CD4-positive, alpha-beta memory T cell (primary cell): Measurements from ENCODE around the gene ZNF641. TPM values are rescaled to one million over a fixed set of nuclear protein-coding genes. Genes with fewer than 3 reads are reported as not detected.

Source experiments
- CTCF ChIA-PET: fragments of 350-600 bp; sonication (Branson Sonifier 250); formaldehyde crosslinking; loops from one replicate; lab custom pipeline; 2021; ENCODE audit warnings: inconsistent platforms; ENCODE audit not compliant: partially characterized antibody; lab: Charles Lee
- POLR2A ChIA-PET: fragments of 350-600 bp; sonication (Branson Sonifier 250); formaldehyde crosslinking; loops from one replicate; lab custom pipeline; 2021; ENCODE audit not compliant: partially characterized antibody; lab: Charles Lee
- DNase-seq, 5 donors: peaks; one replicate each; pipeline versions ENCODE4 v3.0.0 to v3.0.0-alpha.2; 2020 to 2022; ENCODE audit warnings: mixed read lengths in 1 of 5
- H3K27ac ChIP-seq: one replicate; pipeline ENCODE4 v1.7.0; 2013; ENCODE audit warnings: low read depth, low read length
- H3K27me3 ChIP-seq: 2 replicates; pipeline ENCODE4 v1.7.0; 2013; ENCODE audit warnings: mild to moderate bottlenecking, low read length, moderate library complexity; ENCODE audit not compliant: insufficient read depth
- H3K36me3 ChIP-seq: 2 replicates; pipeline ENCODE4 v1.7.0; 2013; ENCODE audit warnings: mild to moderate bottlenecking, low read length, moderate library complexity; ENCODE audit not compliant: insufficient read depth
- H3K4me1 ChIP-seq: 2 replicates; pipeline ENCODE4 v1.7.0; 2013; ENCODE audit warnings: mild to moderate bottlenecking, low read length, moderate library complexity; ENCODE audit not compliant: insufficient read depth
- H3K4me3 ChIP-seq, 2 donors: one replicate each; pipeline ENCODE4 v1.7.0; 2013; ENCODE audit warnings: low read length in 2 of 2, mild to moderate bottlenecking in 1 of 2
- H3K9me3 ChIP-seq, 2 donors: one replicate each; pipeline ENCODE4 v1.7.0; 2013; ENCODE audit warnings: low read length in 2 of 2, control low read depth in 1 of 2; ENCODE audit not compliant: control insufficient read depth in 1 of 2
- H3K27ac Mint-ChIP-seq, 7 donors: one replicate each; pipeline ENCODE4 v1.8.0; 2020 to 2021; ENCODE audit warnings: mixed read lengths in 7 of 7, mild to moderate bottlenecking in 6 of 7, inconsistent platforms in 3 of 7, moderate library complexity in 3 of 7
- H3K27me3 Mint-ChIP-seq, 2 donors: one replicate each; pipeline ENCODE4 v1.8.0; 2020 to 2021; ENCODE audit warnings: mixed read lengths in 2 of 2
- H3K36me3 Mint-ChIP-seq, 2 donors: one replicate each; pipeline ENCODE4 v1.8.0; 2020 to 2021; ENCODE audit warnings: mixed read lengths in 2 of 2, inconsistent platforms in 1 of 2, mild to moderate bottlenecking in 1 of 2
- H3K4me1 Mint-ChIP-seq, 4 donors: one replicate each; pipeline ENCODE4 v1.8.0; 2020 to 2021; ENCODE audit warnings: mixed read lengths in 4 of 4, mild to moderate bottlenecking in 1 of 4
- H3K4me3 Mint-ChIP-seq, 8 donors: one replicate each; pipeline ENCODE4 v1.8.0; 2020 to 2021; ENCODE audit warnings: mixed read lengths in 8 of 8, mild to moderate bottlenecking in 7 of 8, moderate library complexity in 6 of 8, inconsistent platforms in 3 of 8
- H3K9me3 Mint-ChIP-seq, 8 donors: one replicate each; pipeline ENCODE4 v1.8.0; 2020 to 2021; ENCODE audit warnings: mixed read lengths in 8 of 8, mild to moderate bottlenecking in 5 of 8, inconsistent platforms in 3 of 8, moderate library complexity in 1 of 8
- intact Hi-C: fragments of 100-400 bp; cut with micrococcal nuclease; formaldehyde crosslinking; loops from one replicate; pipeline ENCODE4 v1.15.1; 2023
- polyA plus RNA-seq, 2 donors: library from polyadenylated mRNA; unstranded; fragments of 300-500 nt; fragmentation: Illumina TruSeq; gene quantifications; one replicate each; pipeline ENCODE4 v1.2.3, GENCODE V29; 2021
- total RNA-seq, 2 experiments: library from RNA; stranded (reverse); gene quantifications; one replicate each; pipeline ENCODE4 v1.2.3, GENCODE V29; 2021

ZNF641 gene
- total and polyA plus RNA-seq, 4 experiments from 2014 or later = 4.9 to 41.2 (median 27.4) TPM

GRCh38 chr12:48307269-48307668, 43.5 kb downstream of the ZNF641 start:
- DNase-seq = no peak
- Mint-ChIP-seq H3K27me3 (no peaks in the 10 kb centered on the region), H3K4me3 (no peak overlapping the region), H3K27ac (no peak overlapping the region), H3K36me3 (no peaks in the 10 kb centered on the region), H3K9me3 (peaks cover 0 to 2% (median 0%) of the 10 kb centered on the region in 8 donors), H3K4me1 (peaks cover 0 to 4% (median under 1%) of the 10 kb centered on the region in 4 donors)
- Histone ChIP-seq H3K9me3 (no peaks in the 10 kb centered on the region), H3K27me3 (no peaks in the 10 kb centered on the region), H3K4me1 (no peaks in the 10 kb centered on the region), H3K36me3 (no peaks in the 10 kb centered on the region), H3K4me3 (no peak overlapping the region), H3K27ac (no peak overlapping the region)
- intact Hi-C loops = no loop called here
- ChIA-PET CTCF (no interaction called here), POLR2A (no interaction called here)

GRCh38 chr12:48305190-48305589, 45.5 kb downstream of the ZNF641 start:
- Mint-ChIP-seq H3K36me3 (no peaks in the 10 kb centered on the region), H3K27ac (no peak overlapping the region), H3K4me1 (no peaks in the 10 kb centered on the region), H3K4me3 (no peak overlapping the region), H3K27me3 (no peaks in the 10 kb centered on the region), H3K9me3 (peaks cover 0 to 2% (median 0%) of the 10 kb centered on the region in 8 donors)
- Histone ChIP-seq H3K4me1 (no peaks in the 10 kb centered on the region), H3K9me3 (no peaks in the 10 kb centered on the region), H3K4me3 (no peak overlapping the region), H3K27ac (no peak overlapping the region), H3K36me3 (no peaks in the 10 kb centered on the region), H3K27me3 (no peaks in the 10 kb centered on the region)
- intact Hi-C loops = no loop called here
- POLR2A ChIA-PET = no interaction called here
- CTCF ChIA-PET = no interaction called here
- no peak for DNase-seq

- H3K9me3 ChIP-seq = no peaks in the 10 kb centered on the region
- H3K27ac Mint-ChIP-seq = no peak overlapping the region
- no peaks in the 10 kb centered on the region for H3K27me3 ChIP-seq
- peaks cover 0 to 2% (median 0%) of the 10 kb centered on the region in 8 donors for H3K9me3 Mint-ChIP-seq
- H3K27ac ChIP-seq = no peak overlapping the region
- no peaks in the 10 kb centered on the region for H3K36me3 Mint-ChIP-seq
- H3K4me1 Mint-ChIP-seq = no peaks in the 10 kb centered on the region
- no peak overlapping the region for H3K4me3 Mint-ChIP-seq
- DNase-seq = no peak
- POLR2A ChIA-PET = no interaction called here
- intact Hi-C loops = no loop called here
- H3K4me3 ChIP-seq = no peak overlapping the region
- no peaks in the 10 kb centered on the region for H3K4me1 ChIP-seq
- no peaks in the 10 kb centered on the region for H3K36me3 ChIP-seq
- CTCF ChIA-PET = no interaction called here
- no peaks in the 10 kb centered on the region for H3K27me3 Mint-ChIP-seq
Observed at GRCh38 chr12:48302161-48302911, 48.4 kb downstream of the ZNF641 start.

- no peaks in the 10 kb centered on the region for H3K27me3 ChIP-seq
- ChIA-PET CTCF (no interaction called here), POLR2A (no interaction called here)
- H3K9me3 ChIP-seq = no peaks in the 10 kb centered on the region
- no peak overlapping the region for H3K27ac ChIP-seq
- DNase-seq = no peak
- no peak overlapping the region for H3K4me3 ChIP-seq
- H3K36me3 ChIP-seq = no peaks in the 10 kb centered on the region
- no peak overlapping the region for H3K4me3 Mint-ChIP-seq
- H3K27me3 Mint-ChIP-seq = peaks cover 2 to 3% of the 10 kb centered on the region in 2 donors
- peaks cover 9% of the 10 kb centered on the region for H3K4me1 ChIP-seq
- H3K9me3 Mint-ChIP-seq = no peaks in the 10 kb centered on the region
- peaks cover 8 to 11% (median 10%) of the 10 kb centered on the region in 4 donors for H3K4me1 Mint-ChIP-seq
- intact Hi-C loops = no loop called here
- no peak overlapping the region for H3K27ac Mint-ChIP-seq
- H3K36me3 Mint-ChIP-seq = no peaks in the 10 kb centered on the region
Observed at GRCh38 chr12:48300774-48301173, 49.9 kb downstream of the ZNF641 start.

- peak overlapping the region in 2 of 7 donors; percentile 29 to 53 for H3K27ac Mint-ChIP-seq
- POLR2A ChIA-PET = no interaction called here
Observed at GRCh38 chr12:48296586-48297282, 54.0 kb downstream of the ZNF641 start.

GRCh38 chr12:48292040-48292439, 58.7 kb downstream of the ZNF641 start:
- Histone ChIP-seq H3K4me1 (peaks cover 9% of the 10 kb centered on the region), H3K27me3 (no peaks in the 10 kb centered on the region), H3K36me3 (no peaks in the 10 kb centered on the region), H3K9me3 (no peaks in the 10 kb centered on the region), H3K27ac (no peak overlapping the region), H3K4me3 (no peak overlapping the region)
- H3K27ac Mint-ChIP-seq = no peak overlapping the region
- DNase-seq = no peak
- ChIA-PET POLR2A (no interaction called here), CTCF (interaction anchor here (0.8 kb wide), 1 partner anchor 163 kb away, joined by 3 read pairs; no protein-coding TSS in a partner anchor)
- H3K36me3 Mint-ChIP-seq = no peaks in the 10 kb centered on the region
- H3K4me1 Mint-ChIP-seq = peaks cover 8 to 11% (median 8%) of the 10 kb centered on the region in 4 donors
- intact Hi-C loops = no loop called here
- no peaks in the 10 kb centered on the region for H3K9me3 Mint-ChIP-seq
- no peak overlapping the region for H3K4me3 Mint-ChIP-seq
- peaks cover 3 to 11% of the 10 kb centered on the region in 2 donors for H3K27me3 Mint-ChIP-seq

More at GRCh38 chr12:48296586-48297282, 54.0 kb downstream of the ZNF641 start:
- H3K27me3 ChIP-seq = no peaks in the 10 kb centered on the region
- H3K9me3 ChIP-seq = no peaks in the 10 kb centered on the region
- CTCF ChIA-PET = no interaction called here
- H3K4me3 ChIP-seq = peak overlapping the region in 1 of 2 donors; percentile 20
- peak; percentile 10 to 43 (median 31) for DNase-seq
- peaks cover 9% of the 10 kb centered on the region for H3K4me1 ChIP-seq
- no peaks in the 10 kb centered on the region for H3K36me3 ChIP-seq
- peaks cover 8 to 11% (median 10%) of the 10 kb centered on the region in 4 donors for H3K4me1 Mint-ChIP-seq
- H3K4me3 Mint-ChIP-seq = peak overlapping the region; percentile 53 to 90 (median 80)
- peaks cover 2 to 3% of the 10 kb centered on the region in 2 donors for H3K27me3 Mint-ChIP-seq
- intact Hi-C loops = no loop called here
- no peak overlapping the region for H3K27ac ChIP-seq
- H3K36me3 Mint-ChIP-seq = no peaks in the 10 kb centered on the region
- no peaks in the 10 kb centered on the region for H3K9me3 Mint-ChIP-seq

GRCh38 chr12:48291511-48291910, 59.2 kb downstream of the ZNF641 start:
- intact Hi-C loops = no loop called here
- no peaks in the 10 kb centered on the region for H3K9me3 Mint-ChIP-seq

More at GRCh38 chr12:48291511-48291910, 59.2 kb downstream of the ZNF641 start:
- Mint-ChIP-seq H3K27me3 (peaks cover 2 to 10% of the 10 kb centered on the region in 2 donors), H3K27ac (no peak overlapping the region), H3K4me1 (peaks cover 5 to 10% (median 6%) of the 10 kb centered on the region in 4 donors), H3K36me3 (no peaks in the 10 kb centered on the region), H3K4me3 (no peak overlapping the region)
- Histone ChIP-seq H3K27ac (no peak overlapping the region), H3K4me3 (no peak overlapping the region), H3K9me3 (no peaks in the 10 kb centered on the region), H3K36me3 (no peaks in the 10 kb centered on the region), H3K27me3 (no peaks in the 10 kb centered on the region), H3K4me1 (peaks cover 8% of the 10 kb centered on the region)
- DNase-seq = no peak
- CTCF ChIA-PET = no interaction called here
- POLR2A ChIA-PET = interaction anchor here (1.6 kb wide), 1 partner anchor 93 kb away, joined by 3 read pairs; no protein-coding TSS in a partner anchor
